NCI-H2029 (cell line): Measurements from ENCODE around the gene GALNT1.

Experiments used
- DNase-seq: peaks from one replicate; lab custom pipeline; 2025; lab: John Stamatoyannopoulos, UW

GALNT1 gene

GRCh38 chr18:35582899-35583558, 1.5 kb downstream of the GALNT1 start:
- peak; percentile 54 for DNase-seq

GRCh38 chr18:35584735-35585134, 3.2 kb downstream of the GALNT1 start:
- DNase-seq: no peak

GRCh38 chr18:35585608-35586007, 4.1 kb downstream of the GALNT1 start:
- no peak for DNase-seq

GRCh38 chr18:35588122-35588521, 6.6 kb downstream of the GALNT1 start:
- no peak for DNase-seq

GRCh38 chr18:35588995-35589394, 7.5 kb downstream of the GALNT1 start:
- no peak for DNase-seq

- DNase-seq: no peak
Observed at GRCh38 chr18:35589546-35589945, 8.0 kb downstream of the GALNT1 start.

DNA sequence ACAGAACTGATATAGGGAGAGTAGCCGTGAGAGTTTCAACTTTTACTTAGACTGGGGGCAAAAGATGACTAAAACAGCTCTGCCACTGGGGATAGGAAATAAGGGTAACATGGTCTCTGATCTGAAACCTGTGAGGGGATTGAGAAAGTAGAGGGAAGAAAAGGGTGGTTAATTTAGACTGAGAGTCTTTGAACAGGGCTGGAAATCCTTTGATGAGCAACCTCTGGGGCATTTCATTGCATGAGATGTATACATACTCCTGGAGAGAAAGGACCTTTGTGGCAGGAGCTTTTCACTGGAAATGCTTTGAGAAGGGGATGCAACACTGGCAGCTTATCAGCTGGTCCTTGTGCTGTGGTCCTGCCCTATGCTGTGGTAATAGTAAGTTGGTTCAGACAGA, 9.4 kb downstream of the GALNT1 start:
- no peak for DNase-seq

DNA sequence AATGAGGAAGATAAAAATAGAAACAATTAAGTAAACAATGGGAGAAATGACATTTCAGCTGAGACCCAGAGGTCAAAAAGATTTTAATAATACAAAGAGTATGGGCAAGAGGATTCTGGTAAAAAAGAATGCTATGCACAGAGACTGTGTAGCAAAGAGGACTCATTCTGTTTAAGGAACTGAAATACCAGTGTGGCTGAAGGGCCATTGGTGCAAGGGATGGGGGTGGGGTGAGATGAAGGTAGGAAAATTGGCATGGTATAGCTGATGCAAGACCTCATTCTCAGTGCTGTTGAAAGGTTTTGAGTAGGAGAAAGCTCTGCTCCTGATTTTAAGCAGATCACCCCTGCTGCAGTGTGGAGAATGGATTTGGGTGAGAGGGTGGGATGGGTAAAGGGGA, 10.8 kb downstream of the GALNT1 start:
- DNase-seq: no peak

GRCh38 chr18:35593859-35594258, 12.3 kb downstream of the GALNT1 start:
- no peak for DNase-seq

GRCh38 chr18:35597758-35598157, 16.2 kb downstream of the GALNT1 start:
- DNase-seq: no peak

DNA sequence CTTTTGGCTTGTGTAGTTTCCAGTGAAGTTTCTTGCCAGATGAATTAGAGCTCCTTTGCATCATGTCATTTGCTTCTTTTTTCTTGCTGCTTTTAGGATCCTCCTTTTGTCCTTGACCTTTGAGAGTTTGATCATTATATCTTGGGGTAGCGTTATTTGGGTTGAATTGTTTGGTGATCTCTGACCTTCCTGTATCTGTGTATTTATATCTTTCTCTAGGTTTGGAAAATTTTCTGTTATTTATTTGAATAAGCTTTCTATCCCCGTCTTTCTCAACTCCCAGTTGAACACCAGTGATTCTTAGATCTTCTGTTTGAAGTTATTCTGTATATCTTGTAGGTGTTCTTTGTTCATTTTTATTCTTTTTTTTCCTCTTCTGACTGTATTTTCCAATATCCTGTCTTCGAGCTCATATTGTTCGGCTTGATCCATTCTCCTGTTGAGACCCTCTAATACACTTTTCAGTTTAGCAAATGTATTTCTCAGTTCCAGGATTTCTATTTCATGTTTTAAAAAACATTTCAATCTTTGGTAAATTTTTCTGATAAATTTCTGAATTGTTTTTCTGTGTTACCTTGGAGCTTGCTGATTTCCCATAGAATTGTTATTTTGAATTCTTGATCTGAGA, 20.8 kb downstream of the GALNT1 start:
- DNase-seq: no peak

DNA sequence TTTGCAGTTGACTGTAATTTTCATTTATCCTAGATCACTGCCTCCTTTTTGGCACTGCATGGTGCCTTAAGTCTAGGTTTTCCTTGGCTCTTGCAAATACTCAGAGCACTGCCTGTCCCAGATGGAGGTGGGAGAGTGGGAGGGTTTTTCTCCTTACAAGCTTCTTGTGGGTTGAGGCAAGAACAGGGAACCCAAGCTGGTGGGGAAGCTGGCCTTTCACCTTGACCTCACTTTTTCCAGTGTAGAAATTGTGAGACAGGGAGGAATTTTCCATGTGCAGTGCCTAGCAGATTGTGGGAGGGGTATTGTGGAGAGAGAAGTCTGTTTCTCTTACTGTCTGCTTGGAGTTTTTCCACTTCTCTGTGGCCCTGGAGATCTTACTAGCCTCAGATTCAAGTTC, 21.5 kb downstream of the GALNT1 start:
- no peak for DNase-seq

DNA sequence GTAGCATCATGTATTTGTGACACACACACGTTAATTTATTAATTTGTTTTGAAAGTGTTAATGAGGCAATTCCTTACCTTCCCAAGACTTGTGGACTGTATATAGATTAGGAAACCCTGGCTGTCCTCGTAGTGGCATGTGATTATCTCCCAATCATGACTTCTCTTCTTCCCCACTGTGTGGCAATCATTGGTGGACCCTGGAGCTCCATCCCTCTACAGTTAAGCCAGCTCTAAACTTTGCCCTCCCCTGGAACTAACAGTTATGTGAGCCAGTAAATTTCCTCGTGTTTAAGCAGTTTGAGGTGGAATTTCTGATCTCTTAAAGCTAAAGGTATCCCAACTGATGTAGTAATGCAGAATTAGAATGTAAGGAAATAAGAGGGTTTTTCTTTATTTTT, 22.0 kb downstream of the GALNT1 start:
- DNase-seq: no peak

GRCh38 chr18:35604369-35604768, 22.8 kb downstream of the GALNT1 start:
- no peak for DNase-seq

DNA sequence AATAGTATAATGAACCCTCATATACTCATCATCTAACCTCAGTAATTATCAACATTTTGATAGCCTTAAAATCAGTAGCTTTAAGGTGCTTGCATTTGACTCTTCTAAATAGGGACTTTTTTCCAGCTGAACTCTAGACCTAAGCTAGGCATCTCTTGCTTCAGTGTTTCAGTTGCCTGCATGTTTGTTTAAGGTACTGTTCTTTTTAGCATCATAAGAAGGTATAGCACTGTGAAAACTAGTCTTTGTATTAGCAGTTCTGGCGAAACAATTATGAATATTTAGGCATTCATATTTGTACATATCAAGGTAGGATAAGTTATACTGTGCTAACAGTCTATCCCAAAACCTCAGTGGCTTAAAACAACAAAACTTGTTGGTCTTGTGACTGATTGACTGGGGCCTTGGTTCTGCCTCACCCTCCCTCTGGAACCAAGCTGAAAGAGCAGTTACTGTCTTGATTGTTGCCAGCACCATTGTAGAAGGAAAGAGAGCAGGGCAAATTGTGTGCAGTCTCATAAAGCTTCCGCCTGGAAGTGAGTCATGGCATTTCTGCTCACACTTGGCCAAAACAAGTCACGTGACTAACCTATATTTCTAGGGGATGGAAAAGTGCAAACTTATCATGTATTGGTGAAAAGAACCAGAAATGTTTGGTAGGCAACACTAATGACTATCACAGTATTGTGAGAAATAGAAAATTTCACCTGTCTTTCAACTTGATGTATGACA, 24.3 kb downstream of the GALNT1 start:
- no peak for DNase-seq

DNA sequence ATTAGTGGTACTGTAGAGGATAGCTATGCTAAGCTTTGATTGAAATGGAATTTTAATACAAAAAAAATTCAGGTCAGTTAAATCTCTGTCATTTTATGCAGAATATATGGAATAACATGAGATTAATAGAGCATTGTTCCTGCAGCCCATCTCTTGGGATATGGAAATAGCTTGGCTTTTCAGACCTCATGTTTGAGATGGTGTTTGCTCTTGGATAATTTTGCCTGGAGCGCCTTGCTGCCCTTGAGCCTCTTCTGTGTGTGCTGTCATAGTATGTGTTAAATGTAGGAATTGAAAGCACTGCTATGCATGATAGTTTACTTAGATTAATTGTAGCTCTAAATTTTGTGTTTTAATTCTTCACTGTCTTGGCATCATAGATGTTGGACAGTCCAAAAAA, 27.7 kb downstream of the GALNT1 start:
- no peak for DNase-seq

GRCh38 chr18:35610089-35610488, 28.5 kb downstream of the GALNT1 start:
- DNase-seq: peak; percentile 22

GRCh38 chr18:35610724-35611123, 29.2 kb downstream of the GALNT1 start:
- no peak for DNase-seq

DNA sequence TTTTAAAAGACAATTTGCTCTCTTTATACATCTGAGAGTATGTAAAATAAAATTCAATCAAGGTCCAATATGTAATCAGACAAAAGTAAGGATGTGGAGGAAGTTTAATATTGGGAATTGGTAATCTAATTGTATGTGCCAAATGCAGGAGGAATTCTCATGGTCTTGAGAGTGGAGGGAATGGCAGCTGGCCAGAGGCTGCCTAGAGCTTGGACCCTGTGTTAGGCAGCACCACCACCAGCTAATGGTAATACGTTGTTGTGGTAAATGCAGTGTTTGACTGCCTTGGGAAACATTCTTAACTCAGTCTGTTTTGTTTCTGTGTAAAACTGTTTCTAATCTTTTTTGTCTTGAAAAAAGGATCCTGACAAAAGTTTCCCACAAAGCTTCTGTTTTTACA, 30.0 kb downstream of the GALNT1 start:
- DNase-seq: no peak

DNA sequence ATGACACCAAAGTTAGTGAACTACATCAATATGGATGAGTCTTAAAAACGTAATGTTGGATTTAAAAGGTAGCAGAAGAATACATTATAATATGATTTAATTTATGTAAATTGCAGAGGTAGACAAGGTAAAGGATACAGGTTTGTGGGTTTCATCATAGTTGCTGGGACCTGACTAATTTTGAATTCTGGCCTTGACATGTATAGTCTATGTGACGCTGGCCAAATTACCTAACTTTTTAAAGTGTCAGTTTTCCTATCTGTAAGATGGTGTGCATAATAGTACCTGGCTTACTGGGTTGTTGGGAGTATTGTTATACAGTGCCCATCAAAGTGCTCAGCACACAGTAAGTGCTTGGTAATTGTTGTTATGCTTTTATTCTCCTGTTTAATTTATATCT, 34.5 kb downstream of the GALNT1 start:
- no peak for DNase-seq

DNA sequence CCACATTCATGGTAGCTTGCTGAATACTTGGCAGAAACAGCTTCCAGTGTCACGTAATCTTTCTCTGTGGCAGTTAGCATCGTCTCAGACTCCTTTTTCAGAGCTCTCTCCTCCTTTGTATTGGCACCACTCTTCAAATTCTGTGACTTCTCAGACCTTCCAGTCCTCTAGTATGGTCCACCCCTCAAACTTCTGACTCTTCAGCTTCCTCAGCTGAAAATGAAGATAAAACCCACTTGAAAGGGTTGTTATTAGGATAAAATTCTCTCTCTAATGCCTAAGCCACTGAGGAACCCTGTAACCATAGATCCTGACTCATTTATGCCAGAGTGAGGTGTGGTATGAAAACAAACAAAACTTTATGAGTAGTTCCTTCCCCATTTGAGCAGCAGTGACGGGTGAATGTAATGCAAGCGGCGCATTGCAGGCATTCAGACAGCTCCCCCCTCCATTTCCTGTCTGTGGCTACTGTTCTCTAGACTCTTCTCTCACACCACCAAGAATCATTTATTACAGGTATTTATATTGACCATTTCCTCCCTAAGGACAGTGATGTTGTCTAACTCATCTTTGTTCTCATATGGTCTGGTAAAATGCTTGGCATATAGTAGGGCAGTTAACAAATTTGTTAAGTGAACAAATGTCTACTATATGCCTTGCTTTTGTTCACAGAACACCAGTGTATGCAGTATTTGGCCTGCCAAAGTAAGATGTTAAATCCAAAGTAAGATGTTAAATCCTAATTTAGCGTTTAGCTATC, 35.3 kb downstream of the GALNT1 start:
- no peak for DNase-seq

GRCh38 chr18:35617865-35618264, 36.3 kb downstream of the GALNT1 start:
- no peak for DNase-seq

DNA sequence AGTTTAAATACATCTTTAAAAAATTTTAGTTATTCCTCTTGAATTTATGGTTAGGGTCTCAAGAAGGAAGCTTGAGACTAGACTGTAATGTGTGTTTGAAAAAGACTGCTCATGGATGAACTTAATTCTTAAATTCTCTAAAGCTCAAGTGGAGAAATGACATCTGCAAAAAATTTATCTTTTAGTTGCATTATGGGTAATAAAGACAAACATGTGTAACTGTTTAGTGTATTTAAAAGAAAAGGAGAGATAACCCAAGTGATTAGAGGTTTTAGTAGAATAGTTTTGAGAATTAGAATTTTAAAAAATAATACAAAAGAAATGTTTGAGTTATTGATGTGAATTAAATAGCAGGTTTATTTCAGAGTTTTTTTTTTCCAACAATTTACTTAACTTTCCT, 36.7 kb downstream of the GALNT1 start:
- no peak for DNase-seq
